GM10248 (cell line): Measurements from ENCODE around the gene RCL1.

Experiments
- CTCF ChIA-PET: fragments of 300-600 bp; sonication (Branson Sonifier 250); formaldehyde crosslinking; extraction: SDS; loops from one replicate; lab custom pipeline; 2021; ENCODE audit warnings: antibody characterized with exemption; lab: Yijun Ruan, JAX
- POLR2A ChIA-PET: fragments of 350-650 bp; sonication (Branson Sonifier 250); formaldehyde crosslinking; extraction: SDS; loops from one replicate; lab custom pipeline; 2020; ENCODE audit warnings: antibody characterized with exemption; lab: Yijun Ruan, JAX
- DNase-seq: peaks from one replicate; pipeline ENCODE4 v3.0.0; 2012; ENCODE audit errors: extremely low spot score
- CTCF ChIP-seq: IDR thresholded peaks from 2 replicates; pipeline ENCODE4 v1.5.1; 2012; ENCODE audit warnings: mild to moderate bottlenecking, low read depth; ENCODE audit errors: extremely low read depth, missing control alignments, control extremely low read depth

The RCL1 gene

DNA sequence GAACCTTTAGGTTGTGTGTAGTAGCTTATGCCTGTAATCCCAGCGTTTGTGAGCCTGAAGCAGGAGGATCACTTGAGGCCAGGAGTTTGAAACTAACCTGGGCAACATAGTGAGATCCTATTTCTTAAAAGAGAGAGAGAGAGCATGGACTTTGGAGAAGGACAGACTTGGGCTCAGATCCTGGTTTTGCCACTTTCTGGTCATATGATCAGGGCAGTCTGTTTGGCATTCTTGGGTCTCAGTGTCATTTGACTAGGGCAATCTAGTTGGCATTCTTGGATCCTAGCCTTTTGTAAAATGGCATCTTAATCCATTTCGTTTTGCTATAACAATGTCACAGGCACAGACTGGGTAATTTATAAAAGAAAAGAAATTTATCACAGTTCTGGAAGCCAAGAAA lies 28.4 kb downstream of the RCL1 start:
- no peak for DNase-seq
- CTCF ChIA-PET, result interaction anchor here (1.9 to 2.7 kb wide), 2 partner anchors 11 to 24 kb away, joined by 5 to 6 read pairs; no protein-coding TSS in a partner anchor
- TF ChIP-seq CTCF, result no peak
- POLR2A ChIA-PET, result no interaction called here

DNA sequence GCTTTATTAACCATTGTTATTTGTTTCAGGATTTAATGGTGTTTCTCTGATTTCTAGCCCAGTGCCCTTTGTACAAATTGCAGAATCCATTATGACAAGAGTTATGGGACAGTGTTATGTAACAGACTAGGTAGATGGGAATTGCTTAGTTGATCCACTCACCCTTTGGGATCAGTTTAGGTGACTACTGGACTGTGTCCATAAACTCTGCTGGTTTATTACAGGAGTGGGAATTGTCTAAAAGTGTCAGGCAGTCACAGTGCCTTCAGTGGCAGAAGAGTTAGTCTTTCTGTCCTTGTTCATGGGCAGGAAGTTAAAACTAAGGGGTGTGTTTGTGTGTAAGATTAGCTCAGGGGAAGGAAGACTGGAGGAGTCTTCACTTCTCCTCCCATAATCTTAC lies 29.3 kb downstream of the RCL1 start:
- DNase-seq, result no peak
- POLR2A ChIA-PET, result no interaction called here
- no peak for TF ChIP-seq CTCF
- CTCF ChIA-PET, result interaction anchor here (1.2 to 2.7 kb wide), 3 partner anchors 10 to 62 kb away, joined by 3 to 6 read pairs (median 5); no protein-coding TSS in a partner anchor

DNA sequence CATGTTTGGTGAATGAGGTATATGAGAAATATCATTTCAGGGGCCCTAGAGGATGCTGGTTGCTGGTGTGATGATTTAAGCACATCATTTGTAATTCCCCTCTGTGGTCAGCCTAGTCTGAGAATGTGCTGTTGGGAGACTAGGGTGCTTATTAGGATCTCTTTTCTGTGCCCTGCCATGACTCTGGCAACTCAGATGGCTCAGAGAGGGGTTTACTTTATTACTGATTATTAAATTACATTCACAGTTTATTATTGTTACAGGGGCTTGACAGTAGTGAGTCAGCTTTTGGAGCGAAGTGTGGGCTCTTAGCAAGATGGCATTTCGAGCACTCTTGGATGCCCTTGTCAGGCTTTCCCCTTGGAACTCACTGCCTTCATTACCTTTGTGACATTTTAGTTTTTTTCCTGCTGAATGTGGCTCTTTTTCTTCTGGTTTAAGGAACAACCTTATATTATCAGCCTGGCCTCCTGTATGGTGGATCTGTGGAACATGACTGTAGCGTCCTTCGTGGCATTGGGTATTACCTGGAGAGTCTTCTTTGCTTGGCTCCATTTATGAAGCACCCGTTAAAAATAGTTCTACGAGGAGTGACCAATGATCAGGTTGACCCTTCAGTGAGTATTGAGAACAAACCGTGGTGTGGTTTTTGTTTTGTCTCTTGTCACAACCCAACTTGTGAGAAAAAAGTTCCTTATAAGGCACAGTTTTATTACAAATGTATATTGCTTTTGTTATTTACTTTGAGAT lies 33.8 kb downstream of the RCL1 start:
- ChIA-PET POLR2A (interaction anchor here (0.6 kb wide), 1 partner anchor 29 kb away, joined by 3 read pairs; no protein-coding TSS in a partner anchor), CTCF (interaction anchor here (1.5 to 6.3 kb wide), 2 partner anchors 8 to 14 kb away, joined by 4 to 34 read pairs; no protein-coding TSS in a partner anchor)
- DNase-seq, result no peak
- no peak for TF ChIP-seq CTCF

DNA sequence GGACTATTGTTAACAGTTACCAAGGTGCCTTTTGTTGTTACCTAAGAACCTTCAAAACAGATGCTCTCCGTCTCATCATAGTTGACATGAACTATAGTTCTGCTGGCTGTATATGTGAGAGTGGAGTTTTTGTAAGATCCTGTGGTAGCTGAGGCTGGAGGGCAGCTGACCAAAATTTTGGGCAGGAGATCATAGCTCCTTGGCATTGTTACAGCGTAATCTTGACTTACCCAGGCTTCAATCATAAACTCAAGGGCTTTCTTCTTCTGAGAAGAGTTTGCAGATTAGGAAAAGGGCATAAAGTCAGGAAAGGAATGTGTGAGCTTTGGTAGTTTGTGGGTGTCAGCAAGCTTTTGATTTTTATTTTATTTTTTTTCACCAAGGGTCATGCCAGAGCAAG lies 34.5 kb downstream of the RCL1 start:
- TF ChIP-seq CTCF, result no peak
- CTCF ChIA-PET, result interaction anchor here (1.2 to 6.3 kb wide), 4 partner anchors 13 to 175 kb away, joined by 3 to 34 read pairs (median 4); no protein-coding TSS in a partner anchor

GRCh38 chr9:4828761-4829160 lies 36.0 kb downstream of the RCL1 start:
- ChIA-PET POLR2A (interaction anchor here (0.6 kb wide), 1 partner anchor 610 kb away, joined by 6 read pairs; no protein-coding TSS in a partner anchor), CTCF (interaction anchor here (1.1 to 6.3 kb wide), 5 partner anchors 12 to 159 kb away, joined by 3 to 34 read pairs (median 4); no protein-coding TSS in a partner anchor)
- TF ChIP-seq CTCF, result no peak
- DNase-seq, result no peak

More for the DNA sequence above, 34.5 kb downstream of the RCL1 start:
- no peak for DNase-seq
- POLR2A ChIA-PET, result interaction anchor here (0.6 kb wide), 2 partner anchors 28 to 1711 kb away, joined by 3 to 14 read pairs; no protein-coding TSS in a partner anchor

- ChIA-PET POLR2A (no interaction called here), CTCF (interaction anchor here (1.3 to 6.3 kb wide), 2 partner anchors 10 to 158 kb away, joined by 3 to 34 read pairs; no protein-coding TSS in a partner anchor)
- no peak for DNase-seq
- no peak for TF ChIP-seq CTCF
These were observed 37.2 kb downstream of the RCL1 start for GRCh38 chr9:4829969-4830368.
